HL-60 (cell line): ENCODE measurements around the gene EFTUD2.

Experiments used
- GABPA ChIP-seq: IDR thresholded peaks from 2 replicates; pipeline ENCODE4 v1.6.1; 2012; ENCODE audit warnings: low read depth
- POLR2AphosphoS5 ChIP-seq: IDR thresholded peaks from 2 replicates; pipeline ENCODE4 v1.6.1; 2012; ENCODE audit warnings: low read depth
- TF ChIP-seq, protein P1 (sequence below): IDR thresholded peaks from one replicate; pipeline ENCODE4 v1.5.1; 2011; ENCODE audit warnings: low read length, control low read depth, inconsistent platforms; ENCODE audit not compliant: insufficient read depth
- TF ChIP-seq, protein P2 (sequence below): IDR thresholded peaks from 2 replicates; pipeline ENCODE4 v1.6.1; 2012; ENCODE audit warnings: low read depth; ENCODE audit not compliant: insufficient replicate concordance

DNA sequence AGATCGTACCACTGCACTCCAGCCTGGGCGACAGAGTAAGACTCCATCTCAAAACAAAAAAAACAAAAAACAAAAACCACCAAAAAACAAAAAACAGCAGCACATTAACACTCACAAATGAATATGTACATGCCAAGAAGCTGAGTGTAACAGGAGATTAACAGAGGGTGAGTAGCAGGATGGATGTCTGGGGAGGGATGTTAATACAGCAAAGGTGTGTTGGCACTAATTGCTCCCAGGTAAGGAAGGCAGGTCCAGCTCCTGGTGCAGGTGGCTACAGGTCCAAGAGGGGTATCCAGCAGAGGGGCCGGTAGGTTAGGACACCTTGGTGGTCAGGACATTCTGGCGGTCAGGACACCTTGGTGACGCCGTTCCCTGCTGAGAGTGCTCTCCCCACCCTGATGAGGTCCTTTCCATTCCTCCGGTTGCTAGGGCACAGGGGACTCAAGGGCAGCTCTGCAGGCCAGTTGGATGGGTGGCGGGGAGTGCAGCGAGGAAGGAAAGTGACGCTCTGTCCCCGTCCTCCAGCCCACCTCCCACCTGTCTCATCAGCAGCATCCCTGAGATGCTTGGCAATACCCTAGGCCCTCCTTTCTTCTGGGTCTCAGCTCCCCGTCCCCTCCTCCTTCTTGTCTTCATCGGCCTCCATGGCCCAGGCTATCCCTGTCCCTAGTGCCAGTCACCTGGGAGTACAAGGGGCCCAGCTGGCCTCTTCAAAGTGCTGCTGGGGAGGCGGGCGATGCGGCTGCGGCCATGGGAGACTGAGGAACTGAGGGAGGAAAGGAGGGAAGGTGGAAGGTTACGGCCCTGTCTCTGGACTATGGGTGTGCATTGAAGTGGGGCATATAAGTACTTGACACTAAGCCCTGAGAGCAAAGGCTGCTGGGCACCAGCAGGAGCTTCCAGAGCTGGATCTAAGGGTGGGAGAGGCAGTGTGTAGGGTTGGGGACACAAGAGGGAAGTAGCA, 26.8 kb upstream of the EFTUD2 start:
- TF ChIP-seq, protein P1, sequence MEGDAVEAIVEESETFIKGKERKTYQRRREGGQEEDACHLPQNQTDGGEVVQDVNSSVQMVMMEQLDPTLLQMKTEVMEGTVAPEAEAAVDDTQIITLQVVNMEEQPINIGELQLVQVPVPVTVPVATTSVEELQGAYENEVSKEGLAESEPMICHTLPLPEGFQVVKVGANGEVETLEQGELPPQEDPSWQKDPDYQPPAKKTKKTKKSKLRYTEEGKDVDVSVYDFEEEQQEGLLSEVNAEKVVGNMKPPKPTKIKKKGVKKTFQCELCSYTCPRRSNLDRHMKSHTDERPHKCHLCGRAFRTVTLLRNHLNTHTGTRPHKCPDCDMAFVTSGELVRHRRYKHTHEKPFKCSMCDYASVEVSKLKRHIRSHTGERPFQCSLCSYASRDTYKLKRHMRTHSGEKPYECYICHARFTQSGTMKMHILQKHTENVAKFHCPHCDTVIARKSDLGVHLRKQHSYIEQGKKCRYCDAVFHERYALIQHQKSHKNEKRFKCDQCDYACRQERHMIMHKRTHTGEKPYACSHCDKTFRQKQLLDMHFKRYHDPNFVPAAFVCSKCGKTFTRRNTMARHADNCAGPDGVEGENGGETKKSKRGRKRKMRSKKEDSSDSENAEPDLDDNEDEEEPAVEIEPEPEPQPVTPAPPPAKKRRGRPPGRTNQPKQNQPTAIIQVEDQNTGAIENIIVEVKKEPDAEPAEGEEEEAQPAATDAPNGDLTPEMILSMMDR: no peak
- TF ChIP-seq GABPA (no peak), POLR2AphosphoS5 (no peak)
- TF ChIP-seq, protein P2, sequence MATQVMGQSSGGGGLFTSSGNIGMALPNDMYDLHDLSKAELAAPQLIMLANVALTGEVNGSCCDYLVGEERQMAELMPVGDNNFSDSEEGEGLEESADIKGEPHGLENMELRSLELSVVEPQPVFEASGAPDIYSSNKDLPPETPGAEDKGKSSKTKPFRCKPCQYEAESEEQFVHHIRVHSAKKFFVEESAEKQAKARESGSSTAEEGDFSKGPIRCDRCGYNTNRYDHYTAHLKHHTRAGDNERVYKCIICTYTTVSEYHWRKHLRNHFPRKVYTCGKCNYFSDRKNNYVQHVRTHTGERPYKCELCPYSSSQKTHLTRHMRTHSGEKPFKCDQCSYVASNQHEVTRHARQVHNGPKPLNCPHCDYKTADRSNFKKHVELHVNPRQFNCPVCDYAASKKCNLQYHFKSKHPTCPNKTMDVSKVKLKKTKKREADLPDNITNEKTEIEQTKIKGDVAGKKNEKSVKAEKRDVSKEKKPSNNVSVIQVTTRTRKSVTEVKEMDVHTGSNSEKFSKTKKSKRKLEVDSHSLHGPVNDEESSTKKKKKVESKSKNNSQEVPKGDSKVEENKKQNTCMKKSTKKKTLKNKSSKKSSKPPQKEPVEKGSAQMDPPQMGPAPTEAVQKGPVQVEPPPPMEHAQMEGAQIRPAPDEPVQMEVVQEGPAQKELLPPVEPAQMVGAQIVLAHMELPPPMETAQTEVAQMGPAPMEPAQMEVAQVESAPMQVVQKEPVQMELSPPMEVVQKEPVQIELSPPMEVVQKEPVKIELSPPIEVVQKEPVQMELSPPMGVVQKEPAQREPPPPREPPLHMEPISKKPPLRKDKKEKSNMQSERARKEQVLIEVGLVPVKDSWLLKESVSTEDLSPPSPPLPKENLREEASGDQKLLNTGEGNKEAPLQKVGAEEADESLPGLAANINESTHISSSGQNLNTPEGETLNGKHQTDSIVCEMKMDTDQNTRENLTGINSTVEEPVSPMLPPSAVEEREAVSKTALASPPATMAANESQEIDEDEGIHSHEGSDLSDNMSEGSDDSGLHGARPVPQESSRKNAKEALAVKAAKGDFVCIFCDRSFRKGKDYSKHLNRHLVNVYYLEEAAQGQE: no peak
